ENCODE results near the gene ACACB. TPM values are rescaled to one million over a fixed set of nuclear protein-coding genes. Genes with fewer than 3 reads are reported as not detected.

ACACB gene
- total and polyA plus RNA-seq, 2 donors from 2014 or later, result 13.8 to 56.8 TPM

DNA sequence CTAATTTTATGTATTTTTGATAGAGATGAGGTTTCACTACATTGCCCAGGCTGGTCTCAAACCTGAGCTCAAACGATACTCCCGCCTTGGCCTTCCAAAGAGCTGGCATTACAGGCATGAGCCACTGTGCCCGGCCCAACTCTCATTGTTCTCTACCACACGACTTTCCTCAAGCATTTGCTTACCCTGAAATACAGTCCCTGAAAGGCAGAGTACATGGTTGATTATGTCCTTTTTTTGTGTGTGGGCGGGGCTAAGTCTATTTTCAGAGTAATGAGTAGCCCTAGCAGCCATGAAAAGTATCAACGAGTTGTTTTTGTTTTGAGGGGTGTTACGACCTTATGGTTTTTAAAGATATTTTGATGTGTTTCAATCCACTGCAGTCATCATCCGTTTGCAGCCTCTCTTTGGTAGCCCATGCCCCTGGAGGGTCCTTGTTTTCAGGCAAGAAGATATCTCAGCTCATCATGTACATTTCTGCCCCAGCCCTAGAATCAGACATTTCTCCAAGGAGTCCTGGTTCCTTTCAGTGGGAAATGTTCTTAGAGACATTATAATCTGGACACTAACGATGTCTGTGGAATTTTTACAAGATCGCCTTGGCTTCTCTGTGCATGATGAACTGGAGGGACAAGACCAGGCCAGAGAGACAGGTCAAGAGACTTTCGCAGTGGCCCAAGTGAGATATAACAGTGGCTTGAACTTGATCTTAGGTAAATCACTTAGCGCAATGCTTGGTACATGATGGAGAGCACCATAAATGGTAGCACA is 8.7 kb downstream of the ACACB start:
- peak overlapping the region in 1 of 2 donors; percentile 2 for H3K27ac ChIP-seq (ENCODE audit: low read depth in 2 of 2, low read length in 2 of 2)
- no peak for FAIRE-seq

DNA sequence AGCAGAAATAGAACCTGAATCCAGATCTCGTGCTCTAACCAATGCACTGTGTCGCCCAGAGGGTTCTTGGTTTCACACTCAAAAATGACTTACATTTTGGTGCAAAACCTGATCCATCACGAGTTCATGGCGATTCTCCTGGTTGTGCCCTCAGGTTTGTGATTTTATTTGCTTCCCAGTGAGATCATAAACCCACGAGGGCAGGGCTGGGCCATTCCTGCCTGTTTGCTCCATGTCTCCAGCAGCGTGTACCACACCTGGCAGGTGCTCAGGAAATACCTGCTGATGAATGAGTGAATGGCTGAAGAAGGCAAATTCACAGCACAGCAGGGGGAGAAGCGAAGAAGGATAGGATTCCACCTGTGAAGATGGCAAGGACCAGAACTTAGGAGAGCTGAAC is 9.4 kb downstream of the ACACB start:
- TF ChIP-seq, protein P1, sequence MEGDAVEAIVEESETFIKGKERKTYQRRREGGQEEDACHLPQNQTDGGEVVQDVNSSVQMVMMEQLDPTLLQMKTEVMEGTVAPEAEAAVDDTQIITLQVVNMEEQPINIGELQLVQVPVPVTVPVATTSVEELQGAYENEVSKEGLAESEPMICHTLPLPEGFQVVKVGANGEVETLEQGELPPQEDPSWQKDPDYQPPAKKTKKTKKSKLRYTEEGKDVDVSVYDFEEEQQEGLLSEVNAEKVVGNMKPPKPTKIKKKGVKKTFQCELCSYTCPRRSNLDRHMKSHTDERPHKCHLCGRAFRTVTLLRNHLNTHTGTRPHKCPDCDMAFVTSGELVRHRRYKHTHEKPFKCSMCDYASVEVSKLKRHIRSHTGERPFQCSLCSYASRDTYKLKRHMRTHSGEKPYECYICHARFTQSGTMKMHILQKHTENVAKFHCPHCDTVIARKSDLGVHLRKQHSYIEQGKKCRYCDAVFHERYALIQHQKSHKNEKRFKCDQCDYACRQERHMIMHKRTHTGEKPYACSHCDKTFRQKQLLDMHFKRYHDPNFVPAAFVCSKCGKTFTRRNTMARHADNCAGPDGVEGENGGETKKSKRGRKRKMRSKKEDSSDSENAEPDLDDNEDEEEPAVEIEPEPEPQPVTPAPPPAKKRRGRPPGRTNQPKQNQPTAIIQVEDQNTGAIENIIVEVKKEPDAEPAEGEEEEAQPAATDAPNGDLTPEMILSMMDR (IDR thresholded peaks at IDR 0.05; ENCODE audit: borderline replicate concordance, extremely low read depth, insufficient read depth), result no peak
- Histone ChIP-seq H3K36me3 (ENCODE audit: control insufficient read depth in 2 of 3, insufficient read depth in 3 of 3, low read length in 3 of 3) (peaks cover 0 to 7% (median 5%) of the 10 kb centered on the region in 3 donors), H3K4me3 (ENCODE audit: low read length in 3 of 3) (no peak overlapping the region), H3K4me1 (ENCODE audit: control insufficient read depth in 2 of 3, insufficient read depth in 2 of 3, low read depth in 1 of 3, low read length in 3 of 3) (peaks cover 0 to 6% (median 5%) of the 10 kb centered on the region in 3 donors), H3K27me3 (ENCODE audit: control insufficient read depth, insufficient read depth, low read length) (no peaks in the 10 kb centered on the region), H3K9ac (ENCODE audit: low read length in 3 of 3) (no peak overlapping the region), H3K27ac (ENCODE audit: low read depth in 2 of 2, low read length in 2 of 2) (no peak overlapping the region), H3K9me3 (ENCODE audit: control insufficient read depth in 2 of 3, insufficient read depth in 1 of 3, low read length in 3 of 3) (no peaks in the 10 kb centered on the region)
- DNase-seq (no peak), FAIRE-seq (no peak)
- intact Hi-C loops (cut with DNase I), result no loop called here

More for the DNA sequence above, 8.7 kb downstream of the ACACB start:
- Histone ChIP-seq H3K4me1 (ENCODE audit: control insufficient read depth in 2 of 3, insufficient read depth in 2 of 3, low read depth in 1 of 3, low read length in 3 of 3) (peaks cover 0 to 10% (median 7%) of the 10 kb centered on the region in 3 donors), H3K36me3 (ENCODE audit: control insufficient read depth in 2 of 3, insufficient read depth in 3 of 3, low read length in 3 of 3) (peaks cover 0 to 7% (median 5%) of the 10 kb centered on the region in 3 donors), H3K9me3 (ENCODE audit: control insufficient read depth in 2 of 3, insufficient read depth in 1 of 3, low read length in 3 of 3) (no peaks in the 10 kb centered on the region), H3K9ac (ENCODE audit: low read length in 3 of 3) (no peak overlapping the region), H3K27me3 (ENCODE audit: control insufficient read depth, insufficient read depth, low read length) (no peaks in the 10 kb centered on the region), H3K4me3 (ENCODE audit: low read length in 3 of 3) (no peak overlapping the region)
- TF ChIP-seq, protein P1 (IDR thresholded peaks at IDR 0.05; ENCODE audit: borderline replicate concordance, extremely low read depth, insufficient read depth), result no peak
- intact Hi-C loops (cut with DNase I), result no loop called here
- DNase-seq, result no peak

DNA sequence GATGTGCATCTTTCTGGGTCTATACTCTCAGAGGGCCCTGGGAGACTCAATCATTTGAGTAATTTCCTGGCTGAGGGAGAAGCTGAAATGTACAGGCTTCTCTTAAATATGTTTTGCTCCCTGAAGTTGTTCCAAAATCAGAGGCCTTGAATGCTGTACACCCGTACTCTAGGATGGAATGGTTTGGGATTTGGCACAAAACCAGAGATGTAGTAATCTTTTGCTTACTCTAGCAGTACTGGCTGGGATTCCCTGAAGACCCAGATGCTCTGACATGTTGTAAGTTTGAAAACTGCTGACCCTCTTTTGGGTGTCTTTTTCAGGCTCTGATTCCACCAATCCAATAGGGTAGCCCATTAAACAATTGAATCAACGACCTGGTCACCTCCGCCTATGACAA is 10.4 kb downstream of the ACACB start:
- Histone ChIP-seq H3K9ac (ENCODE audit: low read length in 3 of 3) (no peak overlapping the region), H3K36me3 (ENCODE audit: control insufficient read depth in 2 of 3, insufficient read depth in 3 of 3, low read length in 3 of 3) (peaks cover 0 to 5% (median 4%) of the 10 kb centered on the region in 3 donors), H3K4me3 (ENCODE audit: low read length in 3 of 3) (no peak overlapping the region), H3K27ac (ENCODE audit: low read depth in 2 of 2, low read length in 2 of 2) (no peak overlapping the region), H3K9me3 (ENCODE audit: control insufficient read depth in 2 of 3, insufficient read depth in 1 of 3, low read length in 3 of 3) (no peaks in the 10 kb centered on the region), H3K27me3 (ENCODE audit: control insufficient read depth, insufficient read depth, low read length) (no peaks in the 10 kb centered on the region), H3K4me1 (ENCODE audit: control insufficient read depth in 2 of 3, insufficient read depth in 2 of 3, low read depth in 1 of 3, low read length in 3 of 3) (peaks cover 0 to 14% (median 10%) of the 10 kb centered on the region in 3 donors)
- FAIRE-seq (no peak), DNase-seq (no peak)
- intact Hi-C loops (cut with DNase I), result no loop called here
- TF ChIP-seq, protein P1 (IDR thresholded peaks at IDR 0.05; ENCODE audit: borderline replicate concordance, extremely low read depth, insufficient read depth), result no peak
